ENCODE results near the gene CACNB1.

DNA sequence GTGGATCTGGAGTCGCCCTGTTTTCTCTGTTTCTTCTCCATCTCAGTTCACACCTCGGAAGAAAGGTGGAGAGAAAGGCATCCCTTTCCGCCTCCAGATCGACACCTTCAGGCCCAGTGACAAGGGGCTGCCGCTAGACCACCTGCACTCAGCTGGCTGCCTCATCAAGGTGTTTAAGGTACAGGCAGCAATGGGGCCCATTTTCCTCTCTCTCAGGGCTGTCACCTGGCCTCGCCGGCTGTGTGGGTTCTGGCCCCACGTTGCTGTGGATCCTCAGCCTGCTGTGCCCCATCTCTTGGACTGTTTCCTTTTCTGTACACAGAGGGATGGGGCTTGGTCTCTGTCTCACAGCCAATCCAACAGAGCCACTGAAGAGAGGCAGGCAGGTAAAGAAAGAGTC, 45.7 kb upstream of the CACNB1 start:
- TF ChIP-seq, protein P1, sequence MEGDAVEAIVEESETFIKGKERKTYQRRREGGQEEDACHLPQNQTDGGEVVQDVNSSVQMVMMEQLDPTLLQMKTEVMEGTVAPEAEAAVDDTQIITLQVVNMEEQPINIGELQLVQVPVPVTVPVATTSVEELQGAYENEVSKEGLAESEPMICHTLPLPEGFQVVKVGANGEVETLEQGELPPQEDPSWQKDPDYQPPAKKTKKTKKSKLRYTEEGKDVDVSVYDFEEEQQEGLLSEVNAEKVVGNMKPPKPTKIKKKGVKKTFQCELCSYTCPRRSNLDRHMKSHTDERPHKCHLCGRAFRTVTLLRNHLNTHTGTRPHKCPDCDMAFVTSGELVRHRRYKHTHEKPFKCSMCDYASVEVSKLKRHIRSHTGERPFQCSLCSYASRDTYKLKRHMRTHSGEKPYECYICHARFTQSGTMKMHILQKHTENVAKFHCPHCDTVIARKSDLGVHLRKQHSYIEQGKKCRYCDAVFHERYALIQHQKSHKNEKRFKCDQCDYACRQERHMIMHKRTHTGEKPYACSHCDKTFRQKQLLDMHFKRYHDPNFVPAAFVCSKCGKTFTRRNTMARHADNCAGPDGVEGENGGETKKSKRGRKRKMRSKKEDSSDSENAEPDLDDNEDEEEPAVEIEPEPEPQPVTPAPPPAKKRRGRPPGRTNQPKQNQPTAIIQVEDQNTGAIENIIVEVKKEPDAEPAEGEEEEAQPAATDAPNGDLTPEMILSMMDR (IDR thresholded peaks at IDR 0.05): no peak
- no peak for TF ChIP-seq POLR2A (IDR thresholded peaks at IDR 0.05)
- no peak for TF ChIP-seq POLR2AphosphoS5 (IDR thresholded peaks at IDR 0.05)
